Inflammatory macrophage treated with lipopolysaccharide for 4 hours (primary cell): ENCODE measurements around the gene MAP7D3.
A peak's percentile ranks its signal among the peaks of the same experiment; 100 is the strongest.
"Not testable (repeated sequence)": the region's sequence is repeated elsewhere in the genome, so short reads cannot be mapped to it uniquely, and the experiment has no call there.

Source experiments
- DNase-seq: peaks from one replicate; pipeline ENCODE4 v3.0.0-alpha.2; 2020

Gene MAP7D3

GRCh38 chrX:136251041-136251991 is at the start of gene MAP7D3:
MAP7D3 (minus strand) TSS chrX:136251400; CDS start chrX:136251358, 42 bp downstream.
- DNase-seq = peak; percentile 60

- DNase-seq = not testable (repeated sequence)
Observed at GRCh38 chrX:136300721-136301120, 49.5 kb upstream of the MAP7D3 start, which contains the start of gene ADGRG4. ADGRG4 (plus strand) TSS chrX:136300963; CDS start chrX:136308778, 7,815 bp downstream.

- no peak for DNase-seq
Observed at GRCh38 chrX:136295380-136295779, 44.2 kb upstream of the MAP7D3 start.

GRCh38 chrX:136292656-136293055 is 41.5 kb upstream of the MAP7D3 start:
- DNase-seq = no peak

- no peak for DNase-seq
Observed at GRCh38 chrX:136291824-136292223, 40.6 kb upstream of the MAP7D3 start.

- not testable (repeated sequence) for DNase-seq
Observed at GRCh38 chrX:136286375-136286774, 35.2 kb upstream of the MAP7D3 start.

GRCh38 chrX:136275553-136275952 is 24.4 kb upstream of the MAP7D3 start:
- no peak for DNase-seq

GRCh38 chrX:136273986-136274385 is 22.8 kb upstream of the MAP7D3 start:
- DNase-seq = no peak

GRCh38 chrX:136272325-136272724 is 21.1 kb upstream of the MAP7D3 start:
- DNase-seq = no peak

- peak; percentile 8 for DNase-seq
Observed at GRCh38 chrX:136271300-136271699, 20.1 kb upstream of the MAP7D3 start.

- no peak for DNase-seq
Observed at GRCh38 chrX:136269921-136270320, 18.7 kb upstream of the MAP7D3 start.

GRCh38 chrX:136268051-136269048 is 17.1 kb upstream of the MAP7D3 start:
- DNase-seq = peak; percentile 34

- no peak for DNase-seq
Observed at GRCh38 chrX:136266828-136267227, 15.6 kb upstream of the MAP7D3 start.

- no peak for DNase-seq
Observed at GRCh38 chrX:136262812-136263315, 11.7 kb upstream of the MAP7D3 start.

- no peak for DNase-seq
Observed at GRCh38 chrX:136262243-136262642, 11.0 kb upstream of the MAP7D3 start.

- DNase-seq = no peak
Observed at GRCh38 chrX:136261321-136261720, 10.1 kb upstream of the MAP7D3 start.

- DNase-seq = no peak
Observed at GRCh38 chrX:136260776-136261175, 9.6 kb upstream of the MAP7D3 start.

- no peak for DNase-seq
Observed at GRCh38 chrX:136259543-136259942, 8.3 kb upstream of the MAP7D3 start.

GRCh38 chrX:136258951-136259350 is 7.8 kb upstream of the MAP7D3 start:
- no peak for DNase-seq

GRCh38 chrX:136256026-136256425 is 4.8 kb upstream of the MAP7D3 start:
- no peak for DNase-seq

GRCh38 chrX:136255541-136255940 is 4.3 kb upstream of the MAP7D3 start:
- DNase-seq = no peak

GRCh38 chrX:136250191-136251040 is 784 bp downstream of the MAP7D3 start:
- no peak for DNase-seq
